Measurements from ENCODE around the gene PPP1R14C.

Gene PPP1R14C

DNA sequence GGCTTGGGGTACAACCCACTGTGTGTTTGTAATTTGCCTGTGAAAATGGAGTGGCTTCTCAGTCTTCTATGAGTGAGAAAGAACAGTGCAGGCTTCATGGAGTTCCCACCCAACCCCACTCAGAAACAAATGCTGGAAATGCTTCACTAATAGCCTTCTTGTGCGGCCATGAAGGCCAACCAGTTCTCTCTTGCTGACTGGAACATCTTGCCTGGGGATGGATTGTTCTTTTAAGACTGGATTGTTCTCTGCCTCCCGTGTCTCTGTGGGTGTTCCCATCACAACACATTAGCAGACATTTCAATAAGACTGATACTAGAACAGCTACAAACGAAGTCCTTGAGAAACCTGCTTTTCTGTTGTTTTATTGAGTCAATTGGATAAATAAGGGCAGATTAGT, 110.6 kb downstream of the PPP1R14C start:
- no peak for DNase-seq

DNA sequence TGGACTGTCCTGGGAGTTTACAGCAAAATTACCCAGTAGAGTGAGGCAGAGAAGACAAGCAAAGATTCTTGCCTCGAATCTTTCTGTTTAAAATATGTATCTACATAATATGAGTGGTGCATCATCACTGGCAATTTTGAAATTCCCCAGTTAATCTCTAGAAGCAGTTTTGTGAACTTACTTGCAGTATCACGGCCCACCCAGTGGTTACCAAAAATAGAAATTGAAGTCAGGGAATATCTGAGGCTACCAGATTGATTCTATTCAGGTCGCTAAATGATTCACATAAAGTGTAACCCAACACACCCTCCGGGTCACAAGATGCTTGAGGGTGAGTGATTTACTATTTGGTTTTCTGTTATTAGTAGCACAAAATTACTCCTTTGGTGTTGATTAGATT, 111.9 kb downstream of the PPP1R14C start:
- no peak for DNase-seq

DNA sequence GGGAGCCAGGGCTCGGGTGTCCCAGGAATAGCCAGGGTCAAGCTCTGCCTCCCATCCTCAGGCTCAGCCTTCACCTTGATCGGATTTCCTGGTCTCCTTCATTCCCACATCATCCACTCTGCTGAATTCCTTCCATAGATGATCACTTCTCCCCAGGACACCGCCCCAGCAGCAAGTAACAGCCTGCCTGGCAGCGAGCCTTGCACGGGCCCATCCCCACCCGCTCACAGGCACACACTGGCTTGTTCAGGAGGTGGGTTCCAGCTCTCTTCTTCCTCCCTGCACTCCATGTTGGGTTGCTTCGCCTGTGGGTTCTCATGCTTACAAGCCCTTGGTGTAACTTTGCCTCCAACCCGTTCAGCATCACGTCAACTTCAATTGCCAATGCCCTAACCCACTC, 113.0 kb downstream of the PPP1R14C start:
- no peak for DNase-seq

DNA sequence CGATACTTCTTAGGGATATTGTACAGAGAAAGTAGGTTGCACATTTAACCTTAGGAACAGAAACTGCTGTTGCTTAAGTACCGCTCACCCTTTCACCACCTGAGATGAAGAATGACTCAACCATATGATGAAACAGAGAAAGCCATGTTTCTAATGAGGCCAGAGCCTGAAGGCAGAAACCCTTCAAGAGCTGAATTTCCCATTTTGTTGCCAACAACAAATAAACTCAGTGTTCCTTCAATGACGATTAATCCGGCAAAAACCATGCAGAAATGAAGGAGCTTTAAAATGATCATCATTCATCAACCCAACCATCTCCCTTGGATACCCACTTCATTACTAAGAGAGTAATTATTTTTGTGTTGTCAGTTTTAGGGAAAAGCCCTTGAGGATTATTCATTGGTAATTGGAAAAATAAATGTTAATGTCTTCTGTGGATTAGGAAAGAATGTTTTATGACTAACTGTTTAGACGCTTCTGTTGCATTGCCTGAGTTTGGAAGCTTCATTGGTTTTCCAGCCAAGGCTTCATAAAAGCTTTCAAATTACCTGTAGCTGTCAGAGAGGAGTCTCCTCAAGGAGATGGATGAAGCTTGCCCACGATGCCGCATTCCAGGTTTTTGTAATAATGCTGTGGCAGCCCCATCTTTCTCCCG, 113.9 kb downstream of the PPP1R14C start:
- peak; percentile 30 for DNase-seq

DNA sequence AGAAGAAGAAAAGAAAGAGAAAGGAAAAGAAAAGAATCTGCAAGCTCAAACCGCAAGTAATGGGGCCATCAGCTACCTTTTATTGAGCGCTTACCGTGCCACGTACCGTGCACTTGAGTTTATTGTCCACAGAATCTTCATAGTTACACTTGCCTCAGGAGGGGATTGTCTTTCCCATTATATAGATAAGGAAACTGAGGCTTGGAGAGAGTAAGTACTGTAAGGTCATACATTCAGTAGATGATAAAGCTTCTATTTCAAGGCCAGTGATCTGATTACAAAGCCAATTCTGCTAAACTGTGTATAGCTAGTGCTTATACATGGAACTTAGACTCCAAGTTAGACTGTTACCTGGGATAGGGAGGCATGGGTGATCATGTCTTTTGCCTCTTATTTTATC, 115.5 kb downstream of the PPP1R14C start:
- no peak for DNase-seq

DNA sequence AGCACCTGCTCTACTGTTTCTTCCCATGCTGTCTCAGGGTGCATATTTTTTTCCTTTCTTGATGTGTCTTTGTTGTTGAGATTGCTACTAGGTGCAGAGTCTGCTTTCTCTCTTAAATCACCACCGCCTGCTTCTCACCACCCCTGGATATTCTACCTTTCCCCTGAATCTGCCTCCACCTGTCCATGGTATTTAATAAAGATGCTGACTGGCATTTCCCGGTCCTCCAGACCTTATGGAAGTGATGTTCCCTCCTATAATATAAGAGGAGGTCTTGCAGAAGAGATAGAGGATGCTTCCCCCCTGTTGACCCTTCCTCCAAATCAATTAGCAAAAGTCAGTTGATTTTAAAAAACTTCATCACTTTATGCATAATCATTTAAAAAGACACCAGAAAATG, 118.1 kb downstream of the PPP1R14C start:
- no peak for DNase-seq

DNA sequence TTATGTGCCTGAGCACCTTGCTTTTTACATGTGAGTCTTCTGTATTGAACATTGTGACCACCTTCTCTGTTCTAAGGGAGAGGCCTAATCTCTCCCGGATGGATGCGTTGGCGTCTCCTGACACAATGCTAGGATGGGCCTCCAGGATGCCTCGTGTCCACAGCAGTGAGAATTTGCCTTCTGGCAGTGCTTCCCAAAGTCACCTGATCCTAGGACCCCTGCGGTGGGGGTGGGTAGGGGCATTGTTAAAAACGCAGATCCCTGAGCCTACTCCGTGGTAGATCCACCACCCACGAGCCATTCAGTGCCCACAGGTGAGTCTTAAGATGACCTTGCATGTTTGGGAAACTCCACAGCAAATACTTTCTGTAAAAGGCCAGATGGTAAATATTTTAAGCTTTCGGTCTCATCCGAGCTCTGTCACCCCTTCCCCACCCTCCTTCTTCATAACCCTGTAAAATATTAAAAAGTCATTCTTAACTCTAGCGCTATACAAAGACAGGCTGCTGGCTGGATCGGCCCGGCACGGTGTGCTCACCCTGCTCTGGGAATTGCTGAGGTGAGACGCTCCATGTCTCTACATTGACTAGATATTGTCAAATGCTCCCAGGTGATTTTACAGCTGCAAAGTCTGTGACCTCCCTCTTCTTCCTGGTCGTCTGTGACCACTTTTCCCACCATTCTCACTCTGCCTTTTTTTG, 119.3 kb downstream of the PPP1R14C start:
- no peak for DNase-seq

DNA sequence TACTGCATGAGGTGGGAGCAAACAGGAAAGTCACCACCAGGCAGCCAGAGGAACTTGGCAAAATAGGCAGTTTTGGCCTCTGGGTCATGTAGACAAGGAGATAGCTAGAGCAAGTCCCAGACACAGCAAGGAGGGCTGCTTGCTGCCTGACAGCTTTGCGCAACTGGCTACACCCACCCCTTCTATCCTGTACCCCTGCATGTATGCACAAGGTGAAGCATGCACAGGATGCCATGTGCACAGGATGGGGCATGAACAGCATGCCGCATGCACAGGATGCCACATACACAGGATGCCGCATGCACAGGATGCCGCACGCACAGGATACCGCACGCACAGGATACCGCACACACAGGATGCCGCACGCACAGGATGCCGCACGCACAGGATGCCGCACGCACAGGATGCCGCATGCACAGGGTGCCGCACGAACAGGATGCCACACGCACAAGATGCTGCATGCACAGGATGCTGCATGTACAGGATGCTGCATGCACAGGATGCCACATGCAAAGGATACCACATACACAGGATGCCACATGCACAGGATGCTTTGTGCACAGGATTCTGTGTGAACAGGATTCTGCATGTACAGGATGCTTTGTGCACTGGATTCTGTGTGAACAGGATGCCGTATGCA, 121.0 kb downstream of the PPP1R14C start:
- DNase-seq = no peak

DNA sequence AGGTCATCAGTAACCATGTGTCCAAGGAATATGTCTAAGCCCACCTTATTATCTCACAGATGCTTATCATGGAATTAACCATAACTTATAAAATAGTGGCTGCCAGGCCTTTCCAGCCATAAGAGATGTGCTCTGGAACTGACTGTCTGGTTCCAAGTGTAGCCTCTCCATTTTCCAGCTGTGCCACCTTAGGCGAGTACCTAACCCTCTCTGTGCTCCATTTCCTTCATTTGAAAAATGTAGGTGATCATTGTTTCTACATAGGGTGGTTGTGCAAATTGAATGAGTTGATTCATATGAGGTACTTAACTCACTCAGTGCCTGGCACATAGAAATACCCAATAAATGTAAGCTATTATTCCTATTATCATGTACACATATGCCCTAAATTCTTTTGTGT, 123.5 kb downstream of the PPP1R14C start:
- no peak for DNase-seq

DNA sequence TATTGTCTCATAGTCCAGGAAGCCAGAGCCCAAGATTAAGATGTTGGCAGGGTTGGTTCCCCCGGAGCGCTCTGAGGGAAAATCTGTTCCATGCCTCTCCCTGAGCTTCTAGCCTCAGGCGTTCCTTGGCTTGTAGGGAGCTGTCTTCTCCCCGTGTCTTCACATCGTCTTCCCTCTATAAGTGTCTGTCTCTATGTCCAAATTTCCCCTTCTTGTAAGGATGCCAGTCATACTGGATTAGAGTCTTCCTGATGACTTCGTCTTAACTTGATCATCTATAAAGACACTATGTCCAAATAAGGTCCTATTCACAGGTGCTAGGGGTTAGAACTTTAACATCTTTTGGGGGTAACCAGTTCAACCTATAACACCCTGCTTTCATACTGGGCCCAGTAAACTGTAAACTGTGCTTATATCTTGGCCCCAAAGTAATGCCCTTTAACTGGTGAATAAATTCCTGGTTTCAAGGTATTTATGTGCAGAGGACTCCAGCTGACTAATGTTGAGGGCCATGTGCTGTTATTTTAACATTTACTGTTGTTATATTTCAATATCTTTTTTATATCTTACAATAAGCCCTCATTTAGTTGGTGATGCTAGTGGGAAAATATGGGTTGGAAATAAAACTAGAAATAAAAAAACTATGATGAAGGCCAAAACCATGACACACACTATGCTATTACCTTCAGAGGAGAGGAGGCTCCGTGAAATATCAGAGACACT, 124.3 kb downstream of the PPP1R14C start:
- DNase-seq = no peak

DNA sequence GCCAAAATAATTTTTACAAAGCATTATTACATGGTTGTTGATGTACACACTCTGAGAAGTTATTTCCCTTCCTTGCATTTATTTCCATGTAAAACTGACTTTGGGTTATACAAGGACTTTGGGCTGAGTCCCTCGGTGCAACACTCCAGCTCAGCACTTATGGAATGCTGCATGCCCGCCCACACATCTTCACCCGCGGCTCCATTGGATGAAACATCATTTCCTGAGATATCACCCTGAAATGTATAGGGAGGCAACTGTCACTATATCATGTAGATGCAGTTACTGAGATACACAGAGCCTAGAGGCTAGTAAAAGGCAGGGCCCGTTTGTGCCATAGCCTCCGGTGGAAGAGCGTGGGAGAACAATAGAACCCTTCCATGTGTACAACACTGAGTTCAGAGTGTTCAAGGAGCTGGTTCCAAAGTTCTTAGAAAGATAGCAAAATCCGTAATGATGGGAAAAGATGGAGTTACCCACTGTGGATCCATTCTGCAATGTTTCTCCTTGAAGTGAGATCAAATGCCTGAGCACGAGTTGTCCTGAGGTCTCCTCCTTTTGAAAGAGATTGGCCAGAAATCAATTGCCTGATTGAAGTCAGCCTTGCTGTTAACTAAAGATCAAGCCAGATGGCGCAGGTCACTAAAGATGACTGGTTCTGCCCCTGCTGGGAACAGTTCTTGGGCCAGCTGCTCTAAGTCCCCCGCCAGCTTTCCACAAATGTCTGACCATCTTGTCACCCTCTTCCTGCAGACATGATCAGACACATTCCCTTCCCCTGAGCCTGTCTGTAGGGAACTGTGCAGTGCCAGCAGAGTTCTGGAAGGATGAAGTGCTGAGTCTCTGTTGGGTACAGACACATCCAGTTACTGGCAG, 125.1 kb downstream of the PPP1R14C start:
- DNase-seq = no peak

DNA sequence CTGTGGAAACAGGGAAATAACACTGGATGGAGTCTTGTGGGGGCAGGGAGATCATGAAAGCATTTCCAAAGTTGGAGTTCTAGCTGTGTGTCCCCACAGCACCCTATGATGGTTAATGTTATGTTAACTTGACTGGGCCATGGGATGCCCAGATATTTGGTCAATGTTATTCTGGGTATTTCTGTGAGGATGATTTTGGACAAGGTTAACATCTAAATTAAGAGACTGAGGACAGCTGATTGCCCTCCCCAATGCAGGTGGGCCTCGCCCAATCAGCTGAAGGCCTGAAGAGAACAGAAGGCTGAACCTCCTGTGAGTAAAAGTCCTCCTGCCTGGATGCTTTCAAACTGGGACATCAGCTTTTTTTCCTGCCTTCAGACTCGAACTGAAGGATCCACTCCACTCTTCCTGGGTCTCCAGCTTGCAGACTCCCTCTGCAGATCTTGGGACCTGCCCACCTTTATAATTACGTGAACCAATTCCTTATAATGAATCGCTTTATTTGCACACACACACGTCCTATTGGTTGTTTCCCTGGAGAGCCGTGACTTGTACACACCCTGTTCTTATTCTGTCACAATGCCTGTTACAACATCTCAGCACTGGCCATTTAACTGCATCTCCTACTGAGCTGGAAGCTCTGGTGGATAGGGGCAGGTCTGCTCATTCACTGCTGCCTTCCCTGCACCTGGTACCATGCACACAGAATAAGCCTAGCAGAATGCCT, 126.4 kb downstream of the PPP1R14C start:
- no peak for DNase-seq

DNA sequence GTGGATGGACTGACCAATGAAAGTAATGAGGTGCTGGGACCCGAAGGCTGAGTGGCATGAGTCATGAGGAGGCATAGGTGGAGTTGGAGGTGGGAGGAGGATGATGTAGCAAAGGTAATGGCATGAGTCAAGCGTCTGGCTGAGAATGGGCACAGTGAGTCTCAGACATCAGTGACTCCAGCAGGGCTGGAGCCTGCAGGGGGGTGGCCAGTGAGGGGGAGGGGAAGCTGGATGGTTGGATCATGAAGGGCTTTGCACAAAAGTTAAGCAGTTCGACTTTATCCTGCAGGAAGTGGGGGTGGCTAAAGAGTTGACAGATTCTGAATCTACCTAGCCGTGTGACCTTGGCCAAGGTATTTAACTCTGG, 127.0 kb downstream of the PPP1R14C start:
- peak; percentile 20 for DNase-seq

DNA sequence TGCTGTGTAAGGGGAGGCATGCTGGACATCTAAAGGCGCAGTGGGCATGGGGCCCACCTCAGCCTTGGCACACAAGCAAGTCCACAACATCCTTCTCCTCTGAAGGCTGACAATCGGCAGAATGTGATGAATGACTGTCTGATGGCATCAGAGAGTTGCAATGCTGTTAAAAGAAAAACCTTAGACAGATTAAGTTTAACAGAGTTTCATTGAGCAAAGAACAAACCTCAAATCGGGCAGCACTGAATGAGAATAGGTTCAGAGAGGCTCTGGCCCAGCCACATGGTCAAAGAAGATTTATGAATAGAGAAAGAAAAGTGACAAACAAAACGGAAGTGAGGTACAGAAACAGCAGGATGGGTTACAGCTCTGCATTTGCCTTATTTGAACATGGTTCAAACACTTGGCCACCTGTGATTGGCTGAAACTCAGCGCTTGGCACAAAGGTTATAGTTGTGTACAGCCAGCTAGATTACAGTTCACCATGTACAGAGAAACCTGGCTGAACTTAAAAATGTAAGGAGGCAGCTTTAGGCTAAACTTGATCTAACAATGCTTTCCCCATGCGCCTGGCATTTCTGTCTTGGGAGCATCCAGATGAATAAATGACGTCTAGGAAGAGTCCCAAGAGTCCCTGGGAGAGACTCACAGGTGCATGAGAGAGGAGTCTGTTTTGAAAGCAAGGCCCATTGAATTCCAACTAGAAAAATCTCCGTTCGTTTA, 127.6 kb downstream of the PPP1R14C start:
- DNase-seq = no peak

DNA sequence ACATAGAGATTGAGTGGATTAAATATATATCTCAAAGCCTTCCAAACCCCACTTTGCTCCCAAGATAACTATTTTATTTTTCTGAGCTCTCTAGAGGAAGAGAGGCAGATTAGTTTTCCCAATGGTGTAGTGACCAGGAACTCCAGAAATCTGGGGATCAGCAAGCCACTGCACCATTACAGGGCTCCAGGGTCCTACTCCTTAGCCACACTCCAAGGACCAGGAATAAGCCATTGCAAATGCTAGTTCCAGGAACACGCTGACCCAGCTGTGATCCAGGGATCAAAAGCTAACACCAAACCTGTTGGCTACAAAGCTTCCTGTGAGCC, 128.3 kb downstream of the PPP1R14C start:
- DNase-seq = no peak

DNA sequence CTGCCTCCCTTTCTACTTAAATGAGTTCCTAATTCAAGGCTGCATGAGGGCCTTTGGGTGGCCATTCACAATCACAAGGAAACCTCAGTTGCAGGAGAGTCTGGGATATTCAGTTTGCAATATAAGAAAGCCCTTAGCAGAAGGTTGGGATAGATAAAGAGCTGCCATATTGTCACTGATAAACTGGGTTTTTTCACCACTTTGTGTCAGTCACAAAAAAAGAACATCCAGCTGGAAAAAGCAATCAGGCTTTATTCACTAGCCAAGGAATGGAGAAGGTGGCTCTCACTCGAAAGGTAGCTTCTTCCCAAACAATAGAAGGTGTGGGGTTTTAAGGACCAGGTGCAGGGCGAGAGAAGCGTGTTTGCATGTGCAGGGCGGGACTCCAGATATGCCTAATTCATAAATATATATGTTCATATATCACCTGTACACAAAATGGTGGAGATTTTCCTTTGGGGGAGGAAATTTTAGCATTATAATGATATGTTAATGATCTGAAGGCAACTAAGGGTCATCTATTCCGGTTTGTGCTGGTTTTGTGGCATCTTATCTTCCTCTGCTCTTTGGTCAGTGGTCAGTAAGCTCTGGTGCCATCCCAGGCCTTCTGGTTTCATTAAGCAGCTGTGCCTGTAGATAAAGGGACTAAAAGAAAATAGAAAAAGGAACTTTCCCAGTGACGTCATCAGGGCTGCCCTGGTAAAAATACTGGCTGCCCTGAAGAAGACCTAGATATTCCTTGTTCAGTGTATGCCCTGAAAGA, 128.8 kb downstream of the PPP1R14C start:
- DNase-seq = no peak

DNA sequence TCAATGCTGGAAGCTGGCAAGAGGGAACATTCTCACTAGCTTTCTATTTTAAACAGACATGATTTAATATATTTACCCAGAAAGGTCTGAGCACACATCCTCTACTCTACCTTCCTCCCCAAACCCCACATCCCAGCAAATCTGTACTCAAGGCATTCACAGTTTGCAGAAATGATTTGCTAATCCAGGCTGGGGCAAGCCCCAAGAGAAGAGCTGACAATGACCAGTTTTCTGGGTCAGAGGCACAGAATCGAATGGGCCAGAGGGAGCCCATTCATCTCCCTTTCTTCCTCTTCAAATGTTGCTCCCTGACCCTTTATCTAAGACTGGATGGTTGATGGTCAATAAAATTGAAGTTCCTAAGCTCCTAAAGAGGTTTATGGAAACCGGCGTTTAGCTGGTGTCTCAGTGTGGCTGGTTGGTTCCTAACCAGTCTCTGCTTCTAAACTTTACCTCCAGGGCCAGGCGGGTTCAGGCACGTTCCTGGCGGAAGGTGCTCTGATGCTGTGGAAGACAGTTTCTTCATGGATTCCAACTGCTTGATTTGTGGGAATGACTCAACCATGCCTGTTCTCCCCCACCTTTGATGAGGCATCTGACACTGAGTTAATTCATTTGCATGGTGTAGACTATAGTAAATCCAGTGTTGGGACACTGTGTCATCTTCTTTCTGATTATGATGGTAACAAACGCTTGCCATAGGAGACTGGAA, 129.6 kb downstream of the PPP1R14C start:
- no peak for DNase-seq

DNA sequence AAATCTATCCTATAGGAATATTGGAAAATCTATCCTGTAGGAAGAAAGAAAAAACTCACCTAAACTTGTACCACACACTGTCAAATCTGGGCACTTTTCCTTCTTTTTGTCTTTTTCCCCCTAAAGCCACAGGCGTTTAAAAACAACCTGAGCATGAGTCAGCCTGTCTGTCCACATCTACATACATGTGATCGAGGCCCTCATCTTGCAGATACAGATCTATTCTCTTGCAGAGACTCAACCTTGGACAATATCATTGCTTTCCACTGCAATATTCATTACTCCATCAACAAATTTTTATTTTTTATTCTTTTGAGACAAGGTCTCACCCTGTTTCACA, 130.1 kb downstream of the PPP1R14C start:
- DNase-seq = no peak

DNA sequence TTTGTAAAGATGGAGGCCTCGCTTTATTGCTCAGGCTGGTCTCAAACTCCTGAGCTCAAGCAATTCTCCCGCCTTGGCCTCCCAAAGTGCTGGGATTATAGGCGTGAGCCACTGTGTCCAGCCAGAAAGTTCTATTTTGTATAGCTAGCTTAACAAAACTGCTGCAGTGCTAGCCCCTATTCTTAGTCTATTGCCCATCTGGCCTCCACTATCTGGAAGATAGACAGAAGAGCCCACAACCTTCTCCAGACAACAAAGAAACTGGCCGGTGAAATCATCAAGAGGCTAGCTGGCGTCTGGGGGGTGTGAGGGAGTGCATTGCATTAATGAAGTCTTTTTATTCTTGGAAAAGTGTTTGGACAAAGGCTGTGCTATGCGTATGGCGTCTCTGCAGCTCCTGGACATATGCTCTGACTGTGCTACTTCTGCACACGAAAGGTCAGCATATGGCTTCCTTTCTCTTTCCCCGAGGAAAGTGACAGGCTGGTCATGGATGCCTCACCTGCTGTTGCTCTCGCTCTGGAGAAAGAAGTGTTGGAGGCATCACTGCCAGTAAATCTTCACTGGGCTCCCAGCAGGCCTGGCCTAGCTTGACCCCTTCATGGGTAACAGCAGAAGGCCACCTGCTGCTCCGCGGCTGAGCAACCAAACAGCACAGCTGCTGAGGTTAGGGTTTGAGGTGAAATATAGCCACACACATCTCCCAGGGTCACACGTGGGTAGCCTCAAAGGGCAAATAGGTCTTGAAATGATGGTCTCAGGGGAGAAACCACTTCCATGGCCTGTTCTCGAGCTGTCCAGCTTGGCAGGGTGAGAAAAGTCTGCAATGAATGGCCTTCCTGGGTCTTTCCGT, 130.8 kb downstream of the PPP1R14C start:
- DNase-seq = no peak

All from T1000 (cell line).